HepG2 (cell line): Measurements from ENCODE around the gene CATSPERD. TPM values are rescaled to one million over a fixed set of nuclear protein-coding genes. Genes with fewer than 3 reads are reported as not detected.

Source experiments
- ATAC-seq: fragments of 200-7000 bp; cut with Tn5 transposase; 3 replicates; pipeline ENCODE4 v1.9.1; 2020; ENCODE audit warnings: mild to moderate bottlenecking, moderate library complexity
- BruUV-seq: library from RNA; stranded (reverse); fragments of 400-500 nt; replicated peaks from 2 replicates; lab custom pipeline; 2021; lab: Mats Ljungman, UMichigan
- CTCF ChIA-PET: fragments of 300-600 bp; formaldehyde crosslinking; extraction: SDS; loops from one replicate; lab custom pipeline; 2021; ENCODE audit warnings: low total read pairs, inconsistent platforms, low intra/inter-chr PET ratio; lab: Yijun Ruan, JAX
- POLR2A ChIA-PET: fragments of 350-600 bp; sonication (Branson Sonifier 250); formaldehyde crosslinking; loops from one replicate; lab custom pipeline; 2020; ENCODE audit warnings: antibody characterized with exemption, inconsistent platforms; lab: Yijun Ruan, JAX
- DNase-seq: peaks from one replicate; pipeline ENCODE4 v3.0.0-alpha.2; 2015; ENCODE audit warnings: low spot score
- FAIRE-seq: peaks from 3 replicates; lab custom pipeline; 2011; peaks lifted over from hg19 to GRCh38; lab: Jason Lieb, UNC
- H2AFZ ChIP-seq: one replicate; pipeline ENCODE4 v1.6.1; 2011; ENCODE audit warnings: low read length, inconsistent platforms
- H3K27ac ChIP-seq: fragments of 300-600 bp; 3 replicates; pipeline ENCODE4 v1.8.0; 2011; ENCODE audit warnings: mixed run types, mild to moderate bottlenecking, mixed read lengths, low read length, inconsistent platforms; ENCODE audit not compliant: insufficient read depth; ENCODE audit errors: extremely low read length
- H3K27me3 ChIP-seq, 2 experiments: fragments of 200-600 bp in 1 of 2; 2 replicates in 1 of 2; 3 replicates in 1 of 2; pipeline versions ENCODE4 v1.6.0 to v1.8.0; 2011; ENCODE audit warnings: low read length in 2 of 2, mild to moderate bottlenecking in 2 of 2, moderate library complexity in 2 of 2, inconsistent platforms in 1 of 2; ENCODE audit not compliant: insufficient read depth in 2 of 2, control insufficient read depth in 1 of 2
- H3K36me3 ChIP-seq, 2 experiments: fragments of 200-600 bp in 1 of 2; replicated peaks in 1 of 2; 2 replicates in 1 of 2; 3 replicates in 1 of 2; pipeline versions ENCODE4 v1.5.1 to v1.8.0; 2011; ENCODE audit warnings: low read length in 2 of 2, inconsistent platforms in 1 of 2; ENCODE audit not compliant: insufficient read depth in 2 of 2, control insufficient read depth in 1 of 2
- H3K4me1 ChIP-seq: 2 replicates; pipeline ENCODE4 v1.5.1; 2012; ENCODE audit warnings: low read length, inconsistent platforms; ENCODE audit not compliant: insufficient read depth
- H3K4me2 ChIP-seq: 2 replicates; pipeline ENCODE4 v1.6.0; 2011; ENCODE audit warnings: low read depth, low read length, inconsistent platforms
- H3K4me3 ChIP-seq, 3 experiments: fragments of 200-600 bp in 1 of 3; sonication (generic), shearing (Covaris generic) in 1 of 3; replicated peaks in 1 of 3; 2 replicates each; pipeline ENCODE4 v1.5.1; 2011 to 2016; ENCODE audit warnings: low read length in 3 of 3, inconsistent platforms in 2 of 3, low read depth in 2 of 3, mild to moderate bottlenecking in 2 of 3, control low read depth in 1 of 3, mixed read lengths in 1 of 3; ENCODE audit not compliant: insufficient read depth in 1 of 3
- H3K79me2 ChIP-seq: one replicate; pipeline ENCODE4 v1.6.1; 2011; ENCODE audit warnings: low read length, inconsistent platforms; ENCODE audit not compliant: insufficient read depth
- H3K9ac ChIP-seq: 2 replicates; pipeline ENCODE4 v1.6.0; 2011; ENCODE audit warnings: mild to moderate bottlenecking, low read depth, low read length, inconsistent platforms; ENCODE audit not compliant: insufficient read depth
- H3K9me3 ChIP-seq: 2 replicates; pipeline ENCODE4 v1.5.1; 2012; ENCODE audit warnings: mild to moderate bottlenecking, low read length
- H4K20me1 ChIP-seq: 2 replicates; pipeline ENCODE4 v1.6.0; 2011; ENCODE audit warnings: inconsistent platforms, mild to moderate bottlenecking, low read length, moderate library complexity; ENCODE audit not compliant: insufficient read depth
- SP1 ChIP-seq, 2 experiments: fragments of 450-650 bp in 1 of 2; sonication (generic) in 1 of 2; formaldehyde crosslinking in 1 of 2; IDR thresholded peaks; 2 replicates each; pipeline versions ENCODE4 v1.4.0 to v1.6.1; 2016 to 2020; ENCODE audit warnings: missing genetic modification reagents in 1 of 2
- ZEB1 ChIP-seq: IDR thresholded peaks from 2 replicates; pipeline ENCODE4 v1.6.1; 2012; ENCODE audit warnings: mild to moderate bottlenecking, low read depth, inconsistent platforms; ENCODE audit not compliant: insufficient replicate concordance
- ZNF333 ChIP-seq: sonication (generic); formaldehyde crosslinking; IDR thresholded peaks from 2 replicates; pipeline ENCODE4 v1.4.0; 2020; ENCODE audit warnings: mild to moderate bottlenecking, missing genetic modification reagents, borderline replicate concordance
- ZNF343 ChIP-seq: sonication (generic); formaldehyde crosslinking; IDR thresholded peaks from 2 replicates; pipeline ENCODE4 v1.4.0; 2020; ENCODE audit warnings: mild to moderate bottlenecking, missing genetic modification reagents
- ZNF430 ChIP-seq: sonication (generic); formaldehyde crosslinking; IDR thresholded peaks from 2 replicates; pipeline ENCODE4 v1.9.0; 2021; ENCODE audit warnings: mild to moderate bottlenecking, missing genetic modification reagents
- ZNF678 ChIP-seq: sonication (generic); formaldehyde crosslinking; IDR thresholded peaks from 2 replicates; pipeline ENCODE4 v1.4.0; 2020; ENCODE audit warnings: mild to moderate bottlenecking, missing genetic modification reagents
- WGBS: methylation state at CpG from one replicate; pipeline ENCODE4 v1.1.6; 2017; ENCODE audit warnings: low lambda C conversion rate; 5-methylcytosine and 5-hydroxymethylcytosine counted together
- in situ Hi-C: cut with HindIII; loops from 2 replicates; pipeline ENCODE4 v1.10.0; 2017; ENCODE audit warnings: low pct_unique_long_range_greater_than_20kb; ENCODE audit not compliant: extremely low pct_ligation_motif_present
- intact Hi-C: fragments of 100-400 bp; cut with micrococcal nuclease; formaldehyde crosslinking; loops from one replicate; pipeline ENCODE4 v1.10.0; 2022; ENCODE audit not compliant: unreplicated experiment
- polyA plus RNA-seq, 8 experiments: library from polyadenylated mRNA; depleted of rRNA in 3 of 8; stranded (reverse) in 7 of 8; unstranded in 1 of 8; fragments of >200 nt; fragmentation: Illumina TruSeq in 4 of 8; extraction: Trizol in 4 of 8; gene quantifications; 2 replicates each; pipeline versions ENCODE4 v1.2.1 to v1.2.3, GENCODE V29; 2011 to 2016; ENCODE audit warnings: low read depth in 4 of 8, missing spikeins in 1 of 8, mixed read lengths in 1 of 8; ENCODE audit not compliant: insufficient read depth in 1 of 8
- total RNA-seq, 5 experiments: library from RNA; depleted of rRNA; stranded (reverse); fragments of >200 nt; fragmentation: Illumina TruSeq; extraction: Trizol; gene quantifications; 2 replicates each; pipeline ENCODE4 v1.2.3, GENCODE V29; 2016; ENCODE audit warnings: low read depth in 1 of 5
- TF ChIP-seq, protein P1 (sequence below): sonication (generic); formaldehyde crosslinking; IDR thresholded peaks from 2 replicates; pipeline ENCODE4 v1.8.0; 2022; ENCODE audit warnings: missing genetic modification reagents, mild to moderate bottlenecking, borderline replicate concordance
- TF ChIP-seq, protein P2 (sequence below): sonication (generic); formaldehyde crosslinking; IDR thresholded peaks from 2 replicates; pipeline ENCODE4 v1.4.0; 2020; ENCODE audit warnings: mild to moderate bottlenecking, missing genetic modification reagents
- TF ChIP-seq, protein P3 (sequence below): sonication (generic); formaldehyde crosslinking; IDR thresholded peaks from 2 replicates; pipeline ENCODE4 v1.5.1; 2020; ENCODE audit warnings: mild to moderate bottlenecking, missing genetic modification reagents, borderline replicate concordance
- TF ChIP-seq, protein P4 (sequence below): sonication (generic); formaldehyde crosslinking; IDR thresholded peaks from 2 replicates; pipeline ENCODE4 v1.5.0; 2020; ENCODE audit warnings: mild to moderate bottlenecking, missing genetic modification reagents, borderline replicate concordance

The CATSPERD gene
- total and polyA plus RNA-seq, 2 of the 13 experiments (the other 11 are each of a cell fraction or from before 2014, with no cell fraction given): 0.04 TPM; not detected in 1

DNA sequence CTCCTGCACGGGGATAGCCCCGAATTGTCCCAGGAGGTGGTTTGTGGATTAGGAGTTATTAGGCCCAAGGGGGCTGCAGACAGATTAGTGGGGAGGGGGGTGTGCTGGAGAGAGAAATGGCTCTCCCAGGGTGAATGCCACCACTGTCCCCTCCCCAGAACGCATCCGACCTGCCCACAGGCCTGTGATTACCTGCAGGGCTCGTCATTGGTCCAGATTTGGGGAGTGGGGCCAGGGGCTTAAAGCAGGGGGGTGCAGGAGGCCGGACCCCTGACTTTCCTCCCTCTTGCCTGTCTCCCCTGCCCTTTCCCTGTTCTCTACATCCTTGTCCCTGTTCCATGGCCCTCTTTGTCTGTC is 85.7 kb downstream of the CATSPERD start:
- in situ Hi-C loops: loop anchor here (5.0 kb wide), 1 partner anchor 86 kb away; no protein-coding TSS in a partner anchor
- FAIRE-seq (no peak), DNase-seq (no peak), ATAC-seq (no peak)
- Histone ChIP-seq H3K4me1 (peaks cover 50% of the 10 kb centered on the region), H3K9me3 (no peaks in the 10 kb centered on the region), H3K36me3 (no peaks in the 10 kb centered on the region), H4K20me1 (no peaks in the 10 kb centered on the region), H3K79me2 (no peaks in the 10 kb centered on the region), H3K4me2 (peak overlapping the region; percentile 83), H3K9ac (peak overlapping the region; percentile 47; the same call in 1 of the 2 replicates), H3K27ac (no peak overlapping the region), H3K4me3 (peak overlapping the region; percentile 56 to 75 (median 63); a peak in 4 of 6 replicates), H3K27me3 (no peaks in the 10 kb centered on the region), H2AFZ (no peak overlapping the region)
- intact Hi-C loops: loop anchor here (10.0 kb wide), 1 partner anchor 219 kb away; no protein-coding TSS in a partner anchor
- BruUV-seq: no TSS peak
- ChIA-PET POLR2A (interaction anchor here (1.1 kb wide), 1 partner anchor 99 kb away, joined by 4 read pairs; the partner anchor contains the start of gene VMAC), CTCF (interaction anchor here (3.3 to 4.6 kb wide), 3 partner anchors 17 to 86 kb away, joined by 19 to 71 read pairs (median 30); no protein-coding TSS in a partner anchor)
- WGBS: 33% methylated on average over 6 of the region's 6 CpGs
- TF ChIP-seq ZNF333 (CRISPR knock-in tag) (0 out of 2 replicates have a peak, but pooled peaks have one; percentile 5), SP1 (IDR thresholded peaks at IDR 0.05) (no peak), SP1 (CRISPR knock-in tag; IDR thresholded peaks at IDR 0.05) (no peak), ZEB1 (no peak), ZNF343 (CRISPR knock-in tag) (no peak), ZNF678 (CRISPR knock-in tag) (no peak), ZNF430 (CRISPR knock-in tag) (no peak)
- TF ChIP-seq, protein P1, sequence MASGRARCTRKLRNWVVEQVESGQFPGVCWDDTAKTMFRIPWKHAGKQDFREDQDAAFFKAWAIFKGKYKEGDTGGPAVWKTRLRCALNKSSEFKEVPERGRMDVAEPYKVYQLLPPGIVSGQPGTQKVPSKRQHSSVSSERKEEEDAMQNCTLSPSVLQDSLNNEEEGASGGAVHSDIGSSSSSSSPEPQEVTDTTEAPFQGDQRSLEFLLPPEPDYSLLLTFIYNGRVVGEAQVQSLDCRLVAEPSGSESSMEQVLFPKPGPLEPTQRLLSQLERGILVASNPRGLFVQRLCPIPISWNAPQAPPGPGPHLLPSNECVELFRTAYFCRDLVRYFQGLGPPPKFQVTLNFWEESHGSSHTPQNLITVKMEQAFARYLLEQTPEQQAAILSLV (CRISPR knock-in tag): no peak
- TF ChIP-seq, protein P2, sequence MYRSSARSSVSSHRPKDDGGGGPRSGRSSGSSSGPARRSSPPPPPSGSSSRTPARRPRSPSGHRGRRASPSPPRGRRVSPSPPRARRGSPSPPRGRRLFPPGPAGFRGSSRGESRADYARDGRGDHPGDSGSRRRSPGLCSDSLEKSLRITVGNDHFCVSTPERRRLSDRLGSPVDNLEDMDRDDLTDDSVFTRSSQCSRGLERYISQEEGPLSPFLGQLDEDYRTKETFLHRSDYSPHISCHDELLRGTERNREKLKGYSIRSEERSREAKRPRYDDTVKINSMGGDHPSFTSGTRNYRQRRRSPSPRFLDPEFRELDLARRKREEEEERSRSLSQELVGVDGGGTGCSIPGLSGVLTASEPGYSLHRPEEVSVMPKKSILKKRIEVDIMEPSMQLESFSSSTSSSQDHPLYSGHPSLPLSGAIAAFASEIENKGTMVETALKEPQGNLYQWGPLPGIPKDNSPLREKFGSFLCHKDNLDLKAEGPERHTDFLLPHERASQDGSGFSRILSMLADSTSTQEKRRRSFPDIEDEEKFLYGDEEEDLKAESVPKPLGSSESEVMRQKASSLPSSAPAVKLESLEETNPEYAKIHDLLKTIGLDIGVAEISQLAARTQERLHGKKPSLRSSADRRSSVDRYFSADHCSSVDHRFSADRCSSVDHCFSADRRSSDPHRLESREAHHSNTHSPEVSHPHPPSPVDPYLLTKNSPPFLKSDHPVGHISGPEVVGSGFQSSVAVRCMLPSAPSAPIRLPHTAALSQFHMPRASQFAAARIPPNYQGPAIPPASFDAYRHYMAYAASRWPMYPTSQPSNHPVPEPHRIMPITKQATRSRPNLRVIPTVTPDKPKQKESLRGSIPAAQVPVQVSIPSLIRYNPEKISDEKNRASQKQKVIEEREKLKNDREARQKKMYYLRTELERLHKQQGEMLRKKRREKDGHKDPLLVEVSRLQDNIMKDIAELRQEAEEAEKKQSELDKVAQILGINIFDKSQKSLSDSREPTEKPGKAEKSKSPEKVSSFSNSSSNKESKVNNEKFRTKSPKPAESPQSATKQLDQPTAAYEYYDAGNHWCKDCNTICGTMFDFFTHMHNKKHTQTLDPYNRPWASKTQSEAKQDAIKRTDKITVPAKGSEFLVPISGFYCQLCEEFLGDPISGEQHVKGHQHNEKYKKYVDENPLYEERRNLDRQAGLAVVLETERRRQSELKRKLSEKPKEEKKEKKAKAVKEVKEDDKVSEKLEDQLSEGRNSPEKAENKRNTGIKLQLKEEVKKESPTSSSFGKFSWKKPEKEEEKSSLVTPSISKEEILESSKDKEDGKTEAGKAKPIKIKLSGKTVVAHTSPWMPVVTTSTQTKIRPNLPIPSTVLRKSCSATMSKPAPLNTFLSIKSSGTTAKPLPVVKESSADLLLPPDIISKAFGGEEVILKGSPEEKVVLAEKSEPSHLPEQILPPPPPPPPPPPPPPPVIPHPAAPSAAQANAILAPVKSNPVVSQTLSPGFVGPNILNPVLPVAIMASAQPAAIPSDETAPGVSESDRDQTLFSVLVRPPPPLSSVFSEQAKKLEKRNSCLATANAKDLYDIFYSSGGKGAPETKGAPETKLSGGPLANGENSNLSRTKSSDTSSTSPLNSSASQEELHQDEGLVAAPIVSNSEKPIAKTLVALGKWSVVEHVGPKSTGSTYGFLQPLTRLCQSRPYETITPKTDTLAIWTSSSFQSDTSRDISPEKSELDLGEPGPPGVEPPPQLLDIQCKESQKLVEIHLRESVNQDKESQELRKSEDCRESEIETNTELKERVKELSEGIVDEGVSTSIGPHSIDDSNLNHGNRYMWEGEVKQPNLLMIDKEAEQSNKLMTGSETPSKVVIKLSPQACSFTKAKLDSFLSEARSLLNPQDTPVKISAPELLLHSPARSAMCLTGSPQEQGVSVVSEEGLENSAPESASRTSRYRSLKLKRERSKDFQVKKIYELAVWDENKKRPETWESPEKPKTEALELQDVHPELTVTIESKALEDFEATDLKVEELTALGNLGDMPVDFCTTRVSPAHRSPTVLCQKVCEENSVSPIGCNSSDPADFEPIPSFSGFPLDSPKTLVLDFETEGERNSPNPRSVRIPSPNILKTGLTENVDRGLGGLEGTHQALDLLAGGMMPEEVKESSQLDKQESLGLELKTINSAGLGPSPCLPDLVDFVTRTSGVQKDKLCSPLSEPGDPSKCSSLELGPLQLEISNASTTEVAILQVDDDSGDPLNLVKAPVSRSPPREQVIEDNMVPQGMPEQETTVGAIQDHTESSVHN (CRISPR knock-in tag): no peak
- TF ChIP-seq, protein P3, sequence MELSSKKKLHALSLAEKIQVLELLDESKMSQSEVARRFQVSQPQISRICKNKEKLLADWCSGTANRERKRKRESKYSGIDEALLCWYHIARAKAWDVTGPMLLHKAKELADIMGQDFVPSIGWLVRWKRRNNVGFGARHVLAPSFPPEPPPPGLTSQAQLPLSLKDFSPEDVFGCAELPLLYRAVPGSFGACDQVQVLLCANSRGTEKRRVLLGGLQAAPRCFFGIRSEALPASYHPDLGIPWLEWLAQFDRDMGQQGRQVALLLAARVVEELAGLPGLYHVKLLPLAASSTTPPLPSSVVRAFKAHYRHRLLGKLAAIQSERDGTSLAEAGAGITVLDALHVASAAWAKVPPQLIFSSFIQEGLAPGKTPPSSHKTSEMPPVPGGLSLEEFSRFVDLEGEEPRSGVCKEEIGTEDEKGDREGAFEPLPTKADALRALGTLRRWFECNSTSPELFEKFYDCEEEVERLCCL (CRISPR knock-in tag): no peak
- TF ChIP-seq, protein P4, sequence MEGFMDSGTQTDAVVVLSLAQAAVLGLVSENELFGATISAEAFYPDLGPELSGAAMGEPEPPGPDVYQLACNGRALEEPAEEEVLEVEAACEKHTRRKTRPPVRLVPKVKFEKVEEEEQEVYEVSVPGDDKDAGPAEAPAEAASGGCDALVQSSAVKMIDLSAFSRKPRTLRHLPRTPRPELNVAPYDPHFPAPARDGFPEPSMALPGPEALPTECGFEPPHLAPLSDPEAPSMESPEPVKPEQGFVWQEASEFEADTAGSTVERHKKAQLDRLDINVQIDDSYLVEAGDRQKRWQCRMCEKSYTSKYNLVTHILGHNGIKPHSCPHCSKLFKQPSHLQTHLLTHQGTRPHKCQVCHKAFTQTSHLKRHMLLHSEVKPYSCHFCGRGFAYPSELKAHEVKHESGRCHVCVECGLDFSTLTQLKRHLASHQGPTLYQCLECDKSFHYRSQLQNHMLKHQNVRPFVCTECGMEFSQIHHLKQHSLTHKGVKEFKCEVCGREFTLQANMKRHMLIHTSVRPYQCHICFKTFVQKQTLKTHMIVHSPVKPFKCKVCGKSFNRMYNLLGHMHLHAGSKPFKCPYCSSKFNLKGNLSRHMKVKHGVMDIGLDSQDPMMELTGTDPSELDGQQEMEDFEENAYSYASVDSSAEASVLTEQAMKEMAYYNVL (CRISPR knock-in tag): no peak
